RWPE1 (cell line): ENCODE results near the gene TMTC4.

ENCODE experiments used
- CTCF ChIA-PET: fragments of 350-600 bp; sonication (Branson Sonifier 250); formaldehyde crosslinking; extraction: SDS; loops from one replicate; lab custom pipeline; 2021; lab: Yijun Ruan, JAX
- POLR2A ChIA-PET: fragments of 400-600 bp; formaldehyde crosslinking; extraction: SDS; loops from one replicate; lab custom pipeline; 2020; ENCODE audit warnings: antibody characterized with exemption; ENCODE audit not compliant: low non-redundant PET; lab: Yijun Ruan, JAX
- DNase-seq: peaks from one replicate; pipeline ENCODE4 v3.0.0; 2012; ENCODE audit warnings: low spot score
- H3K27ac ChIP-seq: fragments of 450-650 bp; 2 replicates; pipeline ENCODE4 v1.5.1; 2017
- TF ChIP-seq, protein P1 (sequence below): fragments of 450-650 bp; conservative IDR thresholded peaks from 2 replicates; pipeline ENCODE4 v1.5.1; 2017; ENCODE audit warnings: low read depth, mild to moderate bottlenecking

TMTC4 gene

GRCh38 chr13:100561158-100561499 is 113.5 kb downstream of the TMTC4 start:
- CTCF ChIA-PET = interaction anchor here (0.6 to 1.6 kb wide), 3 partner anchors 12 to 535 kb away, joined by 5 to 8 read pairs (median 7); no protein-coding TSS in a partner anchor

GRCh38 chr13:100560498-100561157 is 114.0 kb downstream of the TMTC4 start:
- DNase-seq = no peak
- ChIA-PET CTCF (interaction anchor here (0.6 to 1.6 kb wide), 2 partner anchors 12 to 535 kb away, joined by 5 to 8 read pairs; no protein-coding TSS in a partner anchor), POLR2A (no interaction called here)
- no peak overlapping the region for H3K27ac ChIP-seq
- TF ChIP-seq, protein P1, sequence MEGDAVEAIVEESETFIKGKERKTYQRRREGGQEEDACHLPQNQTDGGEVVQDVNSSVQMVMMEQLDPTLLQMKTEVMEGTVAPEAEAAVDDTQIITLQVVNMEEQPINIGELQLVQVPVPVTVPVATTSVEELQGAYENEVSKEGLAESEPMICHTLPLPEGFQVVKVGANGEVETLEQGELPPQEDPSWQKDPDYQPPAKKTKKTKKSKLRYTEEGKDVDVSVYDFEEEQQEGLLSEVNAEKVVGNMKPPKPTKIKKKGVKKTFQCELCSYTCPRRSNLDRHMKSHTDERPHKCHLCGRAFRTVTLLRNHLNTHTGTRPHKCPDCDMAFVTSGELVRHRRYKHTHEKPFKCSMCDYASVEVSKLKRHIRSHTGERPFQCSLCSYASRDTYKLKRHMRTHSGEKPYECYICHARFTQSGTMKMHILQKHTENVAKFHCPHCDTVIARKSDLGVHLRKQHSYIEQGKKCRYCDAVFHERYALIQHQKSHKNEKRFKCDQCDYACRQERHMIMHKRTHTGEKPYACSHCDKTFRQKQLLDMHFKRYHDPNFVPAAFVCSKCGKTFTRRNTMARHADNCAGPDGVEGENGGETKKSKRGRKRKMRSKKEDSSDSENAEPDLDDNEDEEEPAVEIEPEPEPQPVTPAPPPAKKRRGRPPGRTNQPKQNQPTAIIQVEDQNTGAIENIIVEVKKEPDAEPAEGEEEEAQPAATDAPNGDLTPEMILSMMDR = no peak

More at GRCh38 chr13:100561158-100561499, 113.5 kb downstream of the TMTC4 start:
- H3K27ac ChIP-seq = no peak overlapping the region
- TF ChIP-seq, protein P1 = no peak
- DNase-seq = no peak
- POLR2A ChIA-PET = no interaction called here

DNA sequence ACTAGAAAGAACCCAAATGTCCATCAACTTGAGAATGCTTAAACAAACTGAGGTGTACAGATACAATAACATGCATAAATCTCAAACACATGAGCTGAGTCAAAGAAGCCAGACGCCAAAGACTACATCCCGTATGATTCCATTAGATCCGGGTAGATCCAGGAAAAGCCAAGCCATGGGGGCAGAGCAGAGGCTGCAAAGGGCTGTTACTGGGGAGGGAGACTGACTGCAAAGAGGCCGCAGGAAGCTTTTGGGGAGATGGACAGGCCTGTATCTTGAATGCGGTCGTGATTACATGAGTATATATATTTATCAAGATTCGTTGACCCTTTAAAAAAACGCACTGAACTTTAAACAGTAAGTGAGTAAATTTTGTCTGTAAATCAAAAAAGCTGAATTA is 114.7 kb downstream of the TMTC4 start:
- TF ChIP-seq, protein P1 = no peak
- no peak for DNase-seq
- POLR2A ChIA-PET = no interaction called here
- no peak overlapping the region for H3K27ac ChIP-seq
- CTCF ChIA-PET = interaction anchor here (1.6 kb wide), 1 partner anchor 13 kb away, joined by 5 read pairs; no protein-coding TSS in a partner anchor
